Measurements from ENCODE around the gene EXOC6B.

Gene EXOC6B

DNA sequence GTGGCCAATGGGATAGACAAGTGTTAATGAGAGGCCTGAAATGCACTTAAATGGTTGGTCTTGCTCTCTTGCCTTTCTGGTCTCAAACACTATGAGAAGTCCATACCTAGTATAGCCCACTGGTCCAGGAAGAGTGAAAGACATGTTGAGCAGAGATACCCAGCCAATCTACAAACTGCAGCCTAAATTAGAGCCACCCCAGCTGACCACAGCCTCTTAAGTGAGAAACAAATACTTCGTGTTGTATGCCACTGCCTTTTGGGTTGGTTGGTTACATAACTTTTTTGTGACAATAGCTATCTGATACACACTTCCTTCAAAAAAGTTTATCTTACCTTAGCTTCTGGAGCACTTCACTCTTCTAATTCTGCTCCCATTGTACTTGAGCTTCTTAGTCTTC, 8.8 kb upstream of the EXOC6B start:
- in situ Hi-C loops (cut with HindIII; ENCODE audit: low pct_ligation_motif_present, low pct_unique_long_range_greater_than_20kb, low sequenced_read_pairs) = no loop called here

DNA sequence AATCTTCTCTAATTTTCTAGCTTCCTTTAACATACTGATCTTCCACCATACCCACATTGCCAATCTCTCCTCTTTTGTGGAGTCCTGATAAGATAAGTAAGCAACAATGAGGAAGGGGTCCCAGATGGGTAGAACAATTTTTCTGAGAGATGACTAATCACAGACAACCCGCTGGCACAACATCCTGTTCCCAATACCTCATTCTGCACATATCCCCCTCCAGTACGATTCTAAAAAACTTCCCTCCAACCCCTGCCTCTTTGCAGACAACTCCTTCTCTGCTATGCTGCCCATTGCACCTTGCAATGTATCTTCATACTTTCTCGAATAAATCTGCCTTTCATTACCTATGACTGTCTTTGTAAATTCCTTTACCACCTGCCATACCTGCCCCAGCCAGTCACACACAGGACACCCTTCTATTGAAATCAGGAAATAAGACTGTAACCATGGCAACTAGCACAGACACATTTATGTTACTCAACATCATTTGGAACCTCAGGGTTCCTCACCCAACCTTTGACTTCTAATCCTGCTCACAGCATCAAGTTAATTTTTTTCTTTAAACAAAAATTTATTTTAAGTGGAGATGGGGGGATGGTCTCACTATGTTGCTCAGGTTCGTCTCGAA, 7.4 kb upstream of the EXOC6B start:
- DNase-seq = no peak
- in situ Hi-C loops (cut with HindIII; ENCODE audit: low pct_ligation_motif_present, low pct_unique_long_range_greater_than_20kb, low sequenced_read_pairs) = no loop called here

More for the DNA sequence above, 8.8 kb upstream of the EXOC6B start:
- DNase-seq = no peak

GRCh38 chr2:72830273-72830672, 4.4 kb upstream of the EXOC6B start:
- in situ Hi-C loops (cut with HindIII; ENCODE audit: low pct_ligation_motif_present, low pct_unique_long_range_greater_than_20kb, low sequenced_read_pairs) = no loop called here
- DNase-seq = no peak

DNA sequence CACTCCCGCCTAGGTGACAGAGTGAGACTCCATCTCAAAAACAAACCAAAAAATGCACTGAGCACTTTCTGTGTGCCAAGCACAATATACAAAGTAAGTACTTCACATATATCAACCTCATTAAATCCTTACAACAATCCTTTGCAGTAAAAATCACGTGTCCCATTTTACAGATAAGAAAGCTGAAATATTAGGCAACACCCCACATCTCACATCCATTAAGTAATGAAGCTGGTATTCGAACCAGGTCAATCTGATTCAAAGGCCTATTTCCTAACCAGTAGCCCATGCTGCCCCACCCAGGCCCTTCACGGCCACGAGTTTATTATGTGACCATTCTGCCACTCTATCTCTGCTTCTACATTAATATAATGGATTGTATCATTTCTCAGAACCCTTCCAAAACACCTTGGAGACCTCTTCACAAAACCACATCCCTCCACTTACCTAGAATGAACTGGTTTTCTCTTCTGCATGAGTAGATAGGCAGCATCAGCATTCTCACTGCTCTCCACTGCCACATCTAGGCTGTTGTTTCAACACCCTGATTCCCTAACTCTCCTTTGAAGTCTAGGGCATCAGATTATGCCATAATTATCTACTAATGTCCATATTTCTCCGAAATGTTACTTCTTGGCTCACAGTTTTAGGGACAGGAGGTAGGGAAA, 3.1 kb upstream of the EXOC6B start:
- no peak for DNase-seq
- in situ Hi-C loops (cut with HindIII; ENCODE audit: low pct_ligation_motif_present, low pct_unique_long_range_greater_than_20kb, low sequenced_read_pairs) = no loop called here

DNA sequence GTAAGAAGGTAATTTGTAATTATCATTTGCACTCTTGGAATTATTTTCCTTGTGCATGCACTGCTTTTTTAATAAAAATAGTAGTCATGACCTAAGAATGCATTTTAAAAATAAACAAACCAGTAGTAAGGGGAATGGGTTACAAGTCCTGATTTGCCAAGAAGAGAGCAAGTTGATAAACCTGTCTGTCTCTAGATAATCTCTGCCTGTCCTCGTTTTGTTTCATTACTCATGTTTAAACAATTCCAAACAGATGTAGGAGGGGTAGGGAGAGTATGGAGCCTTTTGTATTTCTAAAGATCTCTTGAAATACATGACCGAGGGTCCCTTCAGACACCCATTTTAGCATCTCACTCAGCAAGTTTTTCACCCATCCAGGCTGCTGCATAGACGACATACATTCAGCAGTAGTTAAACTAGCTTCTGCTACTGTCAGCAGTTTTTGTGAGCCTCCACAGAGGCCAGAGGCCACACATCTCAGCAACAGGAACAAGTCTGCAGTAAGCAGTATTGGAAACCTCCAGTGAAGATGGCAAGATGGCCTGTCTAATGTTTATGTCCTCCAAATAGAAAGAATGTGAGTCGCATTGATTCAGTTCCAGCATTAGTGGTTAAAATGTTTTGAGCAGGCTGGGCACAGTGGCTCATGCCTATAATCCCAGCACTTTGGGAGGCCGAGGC, 2.3 kb upstream of the EXOC6B start:
- in situ Hi-C loops (cut with HindIII; ENCODE audit: low pct_ligation_motif_present, low pct_unique_long_range_greater_than_20kb, low sequenced_read_pairs) = no loop called here
- peak; percentile 23 for DNase-seq

- in situ Hi-C loops (cut with HindIII; ENCODE audit: low pct_ligation_motif_present, low pct_unique_long_range_greater_than_20kb, low sequenced_read_pairs) = no loop called here
- DNase-seq = no peak
These were observed 1.7 kb upstream of the EXOC6B start for GRCh38 chr2:72827487-72827886.

GRCh38 chr2:72826156-72826477, 284 bp upstream of the EXOC6B start:
- no peak for DNase-seq
- in situ Hi-C loops (cut with HindIII; ENCODE audit: low pct_ligation_motif_present, low pct_unique_long_range_greater_than_20kb, low sequenced_read_pairs) = no loop called here

- DNase-seq = peak; percentile 34
- in situ Hi-C loops (cut with HindIII; ENCODE audit: low pct_ligation_motif_present, low pct_unique_long_range_greater_than_20kb, low sequenced_read_pairs) = no loop called here
These were observed 1.5 kb downstream of the EXOC6B start for GRCh38 chr2:72824224-72824842.

DNA sequence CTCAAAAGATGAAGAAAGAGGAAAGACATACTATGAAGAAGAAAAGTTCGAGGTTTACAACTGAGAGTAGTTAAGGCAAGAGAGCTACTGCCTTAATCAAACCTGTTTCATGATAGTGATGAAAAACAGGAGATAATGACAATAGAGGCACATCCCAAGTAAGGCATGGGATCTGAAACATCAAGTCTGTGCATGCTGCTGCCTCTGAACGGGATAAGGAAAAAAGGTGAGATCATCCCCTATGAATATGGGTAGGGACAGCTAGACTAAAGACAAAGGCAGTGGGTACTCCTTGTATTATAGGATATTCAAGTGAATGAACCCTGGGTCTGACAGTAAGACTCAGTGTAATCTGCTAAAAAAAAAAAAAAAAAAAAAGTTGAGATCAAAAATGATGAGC, 3.0 kb downstream of the EXOC6B start:
- no peak for DNase-seq
- in situ Hi-C loops (cut with HindIII; ENCODE audit: low pct_ligation_motif_present, low pct_unique_long_range_greater_than_20kb, low sequenced_read_pairs) = no loop called here

DNA sequence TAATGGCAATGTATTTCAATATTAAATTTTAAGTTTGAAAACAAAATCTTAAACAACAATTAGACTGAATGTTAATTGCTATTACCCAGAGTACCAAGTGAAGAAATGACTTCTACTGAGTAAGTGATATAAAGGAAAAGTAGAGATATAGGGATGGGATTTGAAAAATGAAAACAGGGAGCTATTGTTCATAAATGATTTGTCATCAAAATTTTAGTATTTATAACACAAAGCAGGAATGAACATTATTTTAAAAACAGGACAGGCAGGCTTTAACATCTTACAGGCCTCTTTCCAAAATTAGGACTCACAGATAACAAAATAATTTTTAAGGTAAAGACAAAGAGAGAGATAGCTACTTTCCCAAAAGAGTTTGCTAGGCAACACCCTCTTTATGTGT, 3.9 kb downstream of the EXOC6B start:
- in situ Hi-C loops (cut with HindIII; ENCODE audit: low pct_ligation_motif_present, low pct_unique_long_range_greater_than_20kb, low sequenced_read_pairs) = no loop called here
- no peak for DNase-seq

- no peak for DNase-seq
- in situ Hi-C loops (cut with HindIII; ENCODE audit: low pct_ligation_motif_present, low pct_unique_long_range_greater_than_20kb, low sequenced_read_pairs) = no loop called here
These were observed 4.7 kb downstream of the EXOC6B start for GRCh38 chr2:72821118-72821517.

GRCh38 chr2:72819501-72819900, 6.3 kb downstream of the EXOC6B start:
- in situ Hi-C loops (cut with HindIII; ENCODE audit: low pct_ligation_motif_present, low pct_unique_long_range_greater_than_20kb, low sequenced_read_pairs) = no loop called here
- DNase-seq = no peak

DNA sequence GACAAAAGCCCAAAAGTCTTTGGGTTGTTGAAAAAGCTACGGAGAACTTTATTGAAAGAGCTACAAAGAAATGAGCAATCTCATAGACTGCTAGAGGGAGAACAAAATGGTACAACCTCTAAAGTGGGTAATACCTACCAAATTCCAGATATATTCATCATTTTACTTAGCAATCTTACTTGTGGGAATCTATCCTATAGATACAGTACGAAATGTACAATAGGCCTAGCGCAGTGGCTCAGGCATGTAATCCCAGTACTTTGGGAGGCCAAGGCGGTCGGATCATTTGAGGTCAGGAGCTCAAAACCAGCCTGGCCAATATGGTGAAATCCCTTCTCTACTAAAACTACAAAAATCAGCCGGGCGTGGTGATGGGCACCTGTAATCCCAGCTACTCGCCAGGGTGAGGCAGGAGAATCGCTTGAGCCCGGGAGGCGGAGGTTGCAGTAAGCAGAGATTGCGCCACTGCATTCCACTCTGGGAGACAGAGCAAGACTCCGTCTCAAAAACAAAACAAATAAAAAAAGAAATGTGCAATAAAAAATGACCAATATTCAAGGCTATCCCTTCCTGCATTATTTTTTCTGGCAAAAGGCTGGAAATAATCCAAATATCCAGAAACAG, 10.1 kb downstream of the EXOC6B start:
- in situ Hi-C loops (cut with HindIII; ENCODE audit: low pct_ligation_motif_present, low pct_unique_long_range_greater_than_20kb, low sequenced_read_pairs) = no loop called here
- no peak for DNase-seq

DNA sequence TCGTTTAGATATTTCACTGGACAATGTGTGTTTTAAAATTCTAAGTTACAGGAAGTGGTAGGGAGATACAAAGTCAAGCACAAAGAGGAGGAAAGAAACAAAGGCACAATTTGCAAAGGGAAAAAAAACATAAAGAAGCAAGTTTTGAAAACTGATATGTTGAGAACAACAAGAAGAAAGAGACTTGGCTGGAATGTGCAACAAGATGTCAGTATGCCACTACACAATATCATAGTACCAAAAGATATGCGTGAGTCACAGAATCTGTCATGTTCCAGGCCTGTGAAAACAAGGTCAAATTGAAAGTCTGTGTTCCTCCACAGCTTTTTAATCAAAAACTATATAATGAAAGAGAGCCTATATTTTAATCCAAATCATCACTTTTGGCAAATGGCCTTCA, 12.0 kb downstream of the EXOC6B start:
- DNase-seq = no peak
- in situ Hi-C loops (cut with HindIII; ENCODE audit: low pct_ligation_motif_present, low pct_unique_long_range_greater_than_20kb, low sequenced_read_pairs) = no loop called here

- DNase-seq = no peak
- in situ Hi-C loops (cut with HindIII; ENCODE audit: low pct_ligation_motif_present, low pct_unique_long_range_greater_than_20kb, low sequenced_read_pairs) = no loop called here
These were observed 15.7 kb downstream of the EXOC6B start for GRCh38 chr2:72810165-72810564.

GRCh38 chr2:72809095-72809494, 16.7 kb downstream of the EXOC6B start:
- in situ Hi-C loops (cut with HindIII; ENCODE audit: low pct_ligation_motif_present, low pct_unique_long_range_greater_than_20kb, low sequenced_read_pairs) = no loop called here

DNA sequence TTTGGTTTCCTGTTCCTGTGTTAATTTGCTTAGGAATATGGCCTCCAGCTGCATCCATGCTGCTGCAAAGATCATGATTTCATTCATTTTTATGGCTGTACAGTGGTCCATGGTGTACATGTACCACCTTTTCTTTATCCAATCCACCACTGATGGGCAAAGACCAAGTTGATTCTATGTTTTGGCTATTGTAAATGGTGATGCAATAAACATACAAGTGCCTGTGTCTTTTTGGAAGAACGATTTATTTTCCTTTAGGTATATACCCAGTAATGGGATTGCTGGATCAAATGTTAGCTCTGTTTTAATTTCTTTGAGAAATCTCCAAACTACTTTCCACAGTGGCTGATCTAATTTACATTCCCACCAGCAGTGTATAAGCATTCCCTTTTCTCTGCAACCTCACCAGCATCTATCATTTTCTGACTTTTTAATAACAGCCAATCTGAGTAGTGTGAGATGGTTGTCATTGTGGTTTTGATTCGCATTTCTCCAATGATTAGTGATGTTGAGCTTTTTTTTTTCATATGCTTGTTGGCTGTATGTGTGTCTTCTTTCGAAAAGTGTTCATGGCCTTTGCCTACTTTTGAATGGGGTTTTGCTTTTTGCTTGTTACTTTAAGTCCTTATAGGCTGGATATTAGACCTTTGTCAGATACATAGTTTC, 19.4 kb downstream of the EXOC6B start:
- no peak for DNase-seq
- in situ Hi-C loops (cut with HindIII; ENCODE audit: low pct_ligation_motif_present, low pct_unique_long_range_greater_than_20kb, low sequenced_read_pairs) = no loop called here

More at GRCh38 chr2:72809095-72809494, 16.7 kb downstream of the EXOC6B start:
- DNase-seq = no peak

- no peak for DNase-seq
- in situ Hi-C loops (cut with HindIII; ENCODE audit: low pct_ligation_motif_present, low pct_unique_long_range_greater_than_20kb, low sequenced_read_pairs) = no loop called here
These were observed 22.1 kb downstream of the EXOC6B start for GRCh38 chr2:72803626-72804320.

All from ACHN (cell line).